HepG2 (cell line): ENCODE measurements around the gene CSNK2A1. TPM values are rescaled to one million over a fixed set of nuclear protein-coding genes. Genes with fewer than 3 reads are reported as not detected.

Source experiments
- BHLHE40 ChIP-seq: IDR thresholded peaks from 2 replicates; pipeline ENCODE4 v1.6.1; 2011; ENCODE audit warnings: low read length, improper control_type of control experiment
- CEBPB ChIP-seq: IDR thresholded peaks from 2 replicates; pipeline ENCODE4 v1.6.1; 2011; ENCODE audit warnings: low read depth, low read length, improper control_type of control experiment, borderline replicate concordance
- FOSL2 ChIP-seq: sonication (generic); formaldehyde crosslinking; IDR thresholded peaks from 2 replicates; pipeline ENCODE4 v1.4.0; 2020; ENCODE audit warnings: missing genetic modification reagents
- MBNL3 ChIP-seq: fragments of 250-450 bp; sonication (Bioruptor Pico); conservative IDR thresholded peaks from 2 replicates; pipeline ENCODE4 v1.8.0; 2022; ENCODE audit warnings: mild to moderate bottlenecking, inconsistent platforms
- MED1 ChIP-seq: sonication (generic); formaldehyde crosslinking; IDR thresholded peaks from 2 replicates; pipeline ENCODE4 v1.4.0; 2020; ENCODE audit warnings: missing genetic modification reagents
- MEIS2 ChIP-seq: sonication (generic); formaldehyde crosslinking; IDR thresholded peaks from 2 replicates; pipeline ENCODE4 v1.9.0; 2021; ENCODE audit warnings: mild to moderate bottlenecking, missing genetic modification reagents
- RAD51 ChIP-seq: fragments of 450-650 bp; IDR thresholded peaks from 2 replicates; pipeline ENCODE4 v1.6.1; 2016; ENCODE audit warnings: borderline replicate concordance
- ZNF225 ChIP-seq: sonication (generic); formaldehyde crosslinking; IDR thresholded peaks from 2 replicates; pipeline ENCODE4 v1.4.0; 2020; ENCODE audit warnings: mild to moderate bottlenecking, missing genetic modification reagents
- ZNF329 ChIP-seq: sonication (generic); formaldehyde crosslinking; IDR thresholded peaks from 2 replicates; pipeline ENCODE4 v1.9.0; 2021; ENCODE audit warnings: low read depth, mild to moderate bottlenecking, missing genetic modification reagents
- ZNF644 ChIP-seq: IDR thresholded peaks from 2 replicates; pipeline ENCODE4 v1.6.1; 2016; ENCODE audit warnings: low read depth
- ZNF790 ChIP-seq: sonication (generic); formaldehyde crosslinking; IDR thresholded peaks from 2 replicates; pipeline ENCODE4 v1.8.0; 2022; ENCODE audit warnings: missing genetic modification reagents, mild to moderate bottlenecking, borderline replicate concordance
- ZNF883 ChIP-seq: sonication (generic); formaldehyde crosslinking; IDR thresholded peaks from 2 replicates; pipeline ENCODE4 v1.5.1; 2020; ENCODE audit warnings: mild to moderate bottlenecking, missing genetic modification reagents; ENCODE audit errors: not compliant biosample characterization
- polyA plus RNA-seq, 8 experiments: library from polyadenylated mRNA; depleted of rRNA in 3 of 8; stranded (reverse) in 7 of 8; unstranded in 1 of 8; fragments of >200 nt; fragmentation: Illumina TruSeq in 4 of 8; extraction: Trizol in 4 of 8; gene quantifications; 2 replicates each; pipeline versions ENCODE4 v1.2.1 to v1.2.3, GENCODE V29; 2011 to 2016; ENCODE audit warnings: low read depth in 4 of 8, missing spikeins in 1 of 8, mixed read lengths in 1 of 8; ENCODE audit not compliant: insufficient read depth in 1 of 8
- total RNA-seq, 5 experiments: library from RNA; depleted of rRNA; stranded (reverse); fragments of >200 nt; fragmentation: Illumina TruSeq; extraction: Trizol; gene quantifications; 2 replicates each; pipeline ENCODE4 v1.2.3, GENCODE V29; 2016; ENCODE audit warnings: low read depth in 1 of 5
- TF ChIP-seq, protein P1 (sequence below): sonication (generic); formaldehyde crosslinking; IDR thresholded peaks from 2 replicates; pipeline ENCODE4 v1.4.0; 2020; ENCODE audit warnings: mild to moderate bottlenecking, missing genetic modification reagents, borderline replicate concordance
- TF ChIP-seq, protein P2 (sequence below): sonication (generic); formaldehyde crosslinking; IDR thresholded peaks from 2 replicates; pipeline ENCODE4 v1.4.0; 2020; ENCODE audit warnings: missing genetic modification reagents, mild to moderate bottlenecking, borderline replicate concordance
- TF ChIP-seq, protein P3 (sequence below): sonication (generic); formaldehyde crosslinking; conservative IDR thresholded peaks from 2 replicates; pipeline ENCODE4 v1.8.0; 2022; ENCODE audit warnings: mild to moderate bottlenecking, moderate library complexity, missing genetic modification reagents
- TF ChIP-seq, protein P4 (sequence below): sonication (generic); formaldehyde crosslinking; IDR thresholded peaks from 2 replicates; pipeline ENCODE4 v1.5.0; 2020; ENCODE audit warnings: mild to moderate bottlenecking, missing genetic modification reagents
- TF ChIP-seq, protein P5 (sequence below): sonication (generic); formaldehyde crosslinking; IDR thresholded peaks from 2 replicates; pipeline ENCODE4 v1.4.0; 2020; ENCODE audit warnings: missing genetic modification reagents; ENCODE audit errors: not compliant biosample characterization
- TF ChIP-seq, protein P6 (sequence below), 2 experiments: fragments of 450-650 bp in 1 of 2; sonication (generic) in 1 of 2; formaldehyde crosslinking; IDR thresholded peaks; 2 replicates each; pipeline versions ENCODE4 v1.5.0 to v1.8.0; 2020 to 2022; ENCODE audit warnings: mild to moderate bottlenecking in 1 of 2, missing genetic modification reagents in 1 of 2

Gene CSNK2A1
- total and polyA plus RNA-seq, 2 of the 13 experiments (the other 11 are each of a cell fraction or from before 2014, with no cell fraction given): 153 to 231 TPM

DNA sequence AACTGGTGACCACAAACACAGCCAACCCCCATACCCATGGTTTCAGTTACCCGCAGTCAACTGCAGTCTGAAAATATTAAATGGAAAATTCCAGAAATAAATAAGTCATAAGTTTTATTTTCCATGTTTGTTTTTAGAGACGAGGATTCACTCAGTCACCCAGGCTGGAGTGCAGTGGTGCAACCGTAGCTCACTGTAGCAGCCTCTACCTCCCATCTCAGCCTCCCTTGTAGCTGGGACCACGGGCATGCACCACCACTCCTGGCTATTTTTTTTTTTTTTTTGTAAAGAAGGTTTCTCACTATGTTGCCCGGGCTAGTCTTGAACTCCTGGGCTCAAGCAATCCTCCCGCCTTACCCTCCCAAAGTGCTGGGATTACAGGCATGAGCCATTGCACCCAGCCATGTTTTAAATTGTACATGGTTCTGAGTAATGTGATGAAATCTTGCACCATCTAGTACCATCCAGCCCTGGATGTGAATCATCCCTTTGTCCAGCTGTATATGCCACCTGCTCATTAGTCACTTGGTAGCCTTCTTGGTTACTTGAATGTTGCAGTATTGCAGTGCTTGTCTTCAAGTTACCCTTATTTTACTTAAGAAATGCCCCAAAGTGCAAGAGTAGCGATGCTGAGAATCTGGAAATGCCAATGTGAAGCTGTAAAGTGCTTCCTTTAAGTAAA, 14.5 kb downstream of the CSNK2A1 start (continued):
- TF ChIP-seq BHLHE40 (no peak), FOSL2 (CRISPR knock-in tag) (peak; percentile 94), MED1 (CRISPR knock-in tag) (no peak), ZNF329 (CRISPR knock-in tag) (no peak), ZNF790 (CRISPR knock-in tag) (no peak), ZNF644 (CRISPR knock-in tag) (peak; percentile 26; the same call in 1 of the 2 replicates), MBNL3 (no peak), RAD51 (no peak), ZNF883 (CRISPR knock-in tag) (no peak), MEIS2 (CRISPR knock-in tag) (no peak), ZNF225 (no peak), CEBPB (peak; percentile 43; the same call in 1 of the 2 replicates)
- TF ChIP-seq, protein P1, sequence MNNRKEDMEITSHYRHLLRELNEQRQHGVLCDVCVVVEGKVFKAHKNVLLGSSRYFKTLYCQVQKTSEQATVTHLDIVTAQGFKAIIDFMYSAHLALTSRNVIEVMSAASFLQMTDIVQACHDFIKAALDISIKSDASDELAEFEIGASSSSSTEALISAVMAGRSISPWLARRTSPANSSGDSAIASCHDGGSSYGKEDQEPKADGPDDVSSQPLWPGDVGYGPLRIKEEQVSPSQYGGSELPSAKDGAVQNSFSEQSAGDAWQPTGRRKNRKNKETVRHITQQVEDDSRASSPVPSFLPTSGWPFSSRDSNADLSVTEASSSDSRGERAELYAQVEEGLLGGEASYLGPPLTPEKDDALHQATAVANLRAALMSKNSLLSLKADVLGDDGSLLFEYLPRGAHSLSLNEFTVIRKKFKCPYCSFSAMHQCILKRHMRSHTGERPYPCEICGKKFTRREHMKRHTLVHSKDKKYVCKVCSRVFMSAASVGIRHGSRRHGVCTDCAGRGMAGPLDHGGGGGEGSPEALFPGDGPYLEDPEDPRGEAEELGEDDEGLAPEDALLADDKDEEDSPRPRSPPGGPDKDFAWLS (CRISPR knock-in tag): no peak
- TF ChIP-seq, protein P2, sequence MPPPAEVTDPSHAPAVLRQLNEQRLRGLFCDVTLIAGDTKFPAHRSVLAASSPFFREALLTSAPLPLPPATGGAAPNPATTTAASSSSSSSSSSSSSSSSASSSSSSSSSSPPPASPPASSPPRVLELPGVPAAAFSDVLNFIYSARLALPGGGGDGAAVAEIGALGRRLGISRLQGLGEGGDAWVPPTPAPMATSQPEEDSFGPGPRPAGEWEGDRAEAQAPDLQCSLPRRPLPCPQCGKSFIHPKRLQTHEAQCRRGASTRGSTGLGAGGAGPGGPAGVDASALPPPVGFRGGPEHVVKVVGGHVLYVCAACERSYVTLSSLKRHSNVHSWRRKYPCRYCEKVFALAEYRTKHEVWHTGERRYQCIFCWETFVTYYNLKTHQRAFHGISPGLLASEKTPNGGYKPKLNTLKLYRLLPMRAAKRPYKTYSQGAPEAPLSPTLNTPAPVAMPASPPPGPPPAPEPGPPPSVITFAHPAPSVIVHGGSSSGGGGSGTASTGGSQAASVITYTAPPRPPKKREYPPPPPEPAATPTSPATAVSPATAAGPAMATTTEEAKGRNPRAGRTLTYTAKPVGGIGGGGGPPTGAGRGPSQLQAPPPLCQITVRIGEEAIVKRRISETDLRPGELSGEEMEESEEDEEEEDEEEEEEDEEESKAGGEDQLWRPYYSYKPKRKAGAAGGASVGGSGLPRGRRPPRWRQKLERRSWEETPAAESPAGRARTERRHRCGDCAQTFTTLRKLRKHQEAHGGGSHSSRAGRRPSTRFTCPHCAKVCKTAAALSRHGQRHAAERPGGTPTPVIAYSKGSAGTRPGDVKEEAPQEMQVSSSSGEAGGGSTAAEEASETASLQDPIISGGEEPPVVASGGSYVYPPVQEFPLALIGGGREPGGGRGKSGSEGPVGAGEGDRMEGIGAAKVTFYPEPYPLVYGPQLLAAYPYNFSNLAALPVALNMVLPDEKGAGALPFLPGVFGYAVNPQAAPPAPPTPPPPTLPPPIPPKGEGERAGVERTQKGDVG (CRISPR knock-in tag): no peak
- TF ChIP-seq, protein P3, sequence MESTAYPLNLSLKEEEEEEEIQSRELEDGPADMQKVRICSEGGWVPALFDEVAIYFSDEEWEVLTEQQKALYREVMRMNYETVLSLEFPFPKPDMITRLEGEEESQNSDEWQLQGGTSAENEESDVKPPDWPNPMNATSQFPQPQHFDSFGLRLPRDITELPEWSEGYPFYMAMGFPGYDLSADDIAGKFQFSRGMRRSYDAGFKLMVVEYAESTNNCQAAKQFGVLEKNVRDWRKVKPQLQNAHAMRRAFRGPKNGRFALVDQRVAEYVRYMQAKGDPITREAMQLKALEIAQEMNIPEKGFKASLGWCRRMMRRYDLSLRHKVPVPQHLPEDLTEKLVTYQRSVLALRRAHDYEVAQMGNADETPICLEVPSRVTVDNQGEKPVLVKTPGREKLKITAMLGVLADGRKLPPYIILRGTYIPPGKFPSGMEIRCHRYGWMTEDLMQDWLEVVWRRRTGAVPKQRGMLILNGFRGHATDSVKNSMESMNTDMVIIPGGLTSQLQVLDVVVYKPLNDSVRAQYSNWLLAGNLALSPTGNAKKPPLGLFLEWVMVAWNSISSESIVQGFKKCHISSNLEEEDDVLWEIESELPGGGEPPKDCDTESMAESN (CRISPR knock-in tag): 0 out of 2 replicates have a peak, but pooled peaks have one; percentile 17
- TF ChIP-seq, protein P4, sequence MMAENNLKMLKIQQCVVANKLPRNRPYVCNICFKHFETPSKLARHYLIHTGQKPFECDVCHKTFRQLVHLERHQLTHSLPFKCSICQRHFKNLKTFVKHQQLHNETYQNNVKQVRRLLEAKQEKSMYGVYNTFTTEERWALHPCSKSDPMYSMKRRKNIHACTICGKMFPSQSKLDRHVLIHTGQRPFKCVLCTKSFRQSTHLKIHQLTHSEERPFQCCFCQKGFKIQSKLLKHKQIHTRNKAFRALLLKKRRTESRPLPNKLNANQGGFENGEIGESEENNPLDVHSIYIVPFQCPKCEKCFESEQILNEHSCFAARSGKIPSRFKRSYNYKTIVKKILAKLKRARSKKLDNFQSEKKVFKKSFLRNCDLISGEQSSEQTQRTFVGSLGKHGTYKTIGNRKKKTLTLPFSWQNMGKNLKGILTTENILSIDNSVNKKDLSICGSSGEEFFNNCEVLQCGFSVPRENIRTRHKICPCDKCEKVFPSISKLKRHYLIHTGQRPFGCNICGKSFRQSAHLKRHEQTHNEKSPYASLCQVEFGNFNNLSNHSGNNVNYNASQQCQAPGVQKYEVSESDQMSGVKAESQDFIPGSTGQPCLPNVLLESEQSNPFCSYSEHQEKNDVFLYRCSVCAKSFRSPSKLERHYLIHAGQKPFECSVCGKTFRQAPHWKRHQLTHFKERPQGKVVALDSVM: peak; percentile 57; the same call in 1 of the 2 replicates
- TF ChIP-seq, protein P5, sequence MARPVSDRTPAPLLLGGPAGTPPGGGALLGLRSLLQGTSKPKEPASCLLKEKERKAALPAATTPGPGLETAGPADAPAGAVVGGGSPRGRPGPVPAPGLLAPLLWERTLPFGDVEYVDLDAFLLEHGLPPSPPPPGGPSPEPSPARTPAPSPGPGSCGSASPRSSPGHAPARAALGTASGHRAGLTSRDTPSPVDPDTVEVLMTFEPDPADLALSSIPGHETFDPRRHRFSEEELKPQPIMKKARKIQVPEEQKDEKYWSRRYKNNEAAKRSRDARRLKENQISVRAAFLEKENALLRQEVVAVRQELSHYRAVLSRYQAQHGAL (CRISPR knock-in tag): no peak
- TF ChIP-seq, protein P6, sequence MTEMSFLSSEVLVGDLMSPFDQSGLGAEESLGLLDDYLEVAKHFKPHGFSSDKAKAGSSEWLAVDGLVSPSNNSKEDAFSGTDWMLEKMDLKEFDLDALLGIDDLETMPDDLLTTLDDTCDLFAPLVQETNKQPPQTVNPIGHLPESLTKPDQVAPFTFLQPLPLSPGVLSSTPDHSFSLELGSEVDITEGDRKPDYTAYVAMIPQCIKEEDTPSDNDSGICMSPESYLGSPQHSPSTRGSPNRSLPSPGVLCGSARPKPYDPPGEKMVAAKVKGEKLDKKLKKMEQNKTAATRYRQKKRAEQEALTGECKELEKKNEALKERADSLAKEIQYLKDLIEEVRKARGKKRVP (CRISPR knock-in tag; IDR thresholded peaks at IDR 0.05): peak in 1 of 2 experiments; percentile 97; a peak in 2 of 4 replicates
